Measurements from ENCODE around the gene BBS1. TPM values are rescaled to one million over a fixed set of nuclear protein-coding genes. Genes with fewer than 3 reads are reported as not detected.
A peak's percentile ranks its signal among the peaks of the same experiment; 100 is the strongest.

BBS1 gene
- 11.8 TPM for polyA plus RNA-seq (2012; ENCODE audit: insufficient read length, low read depth)

- TF ChIP-seq REST (IDR thresholded peaks at IDR 0.05; ENCODE audit: insufficient read depth in 1 of 2, low read depth in 2 of 2, low read length in 2 of 2) (peak in 1 of 2 experiments; percentile 72; a peak in 2 of 4 replicates), SIN3A (IDR thresholded peaks at IDR 0.05; ENCODE audit: borderline replicate concordance, insufficient read depth, low read length) (peak; percentile 96; the same call in 1 of the 2 replicates), POLR2AphosphoS5 (IDR thresholded peaks at IDR 0.05; ENCODE audit: low read depth, low read length) (peak; percentile 86), TAF1 (IDR thresholded peaks at IDR 0.05; ENCODE audit: borderline replicate concordance, insufficient read depth, low read length) (peak; percentile 98), FOXP2 (optimal IDR thresholded peaks at IDR 0.05; ENCODE audit: borderline replicate concordance, extremely low read depth, extremely low read length, insufficient read depth) (peak; percentile 92)
Measured at GRCh38 chr11:66510271-66510989, at the start of gene BBS1. BBS1 (plus strand) TSS chr11:66510635; CDS start chr11:66510660, 25 bp downstream.

GRCh38 chr11:66462010-66462409 is 48.4 kb upstream of the BBS1 start:
- TF ChIP-seq TAF1 (IDR thresholded peaks at IDR 0.05; ENCODE audit: borderline replicate concordance, insufficient read depth, low read length) (no peak), POLR2AphosphoS5 (IDR thresholded peaks at IDR 0.05; ENCODE audit: low read depth, low read length) (no peak), FOXP2 (optimal IDR thresholded peaks at IDR 0.05; ENCODE audit: borderline replicate concordance, extremely low read depth, extremely low read length, insufficient read depth) (no peak), SIN3A (IDR thresholded peaks at IDR 0.05; ENCODE audit: borderline replicate concordance, insufficient read depth, low read length) (no peak), REST (IDR thresholded peaks at IDR 0.05; ENCODE audit: insufficient read depth in 1 of 2, low read depth in 2 of 2, low read length in 2 of 2) (no peak)

GRCh38 chr11:66462911-66463310 is 47.5 kb upstream of the BBS1 start:
- no peak for TF ChIP-seq POLR2AphosphoS5 (IDR thresholded peaks at IDR 0.05; ENCODE audit: low read depth, low read length)

- TF ChIP-seq FOXP2 (optimal IDR thresholded peaks at IDR 0.05; ENCODE audit: borderline replicate concordance, extremely low read depth, extremely low read length, insufficient read depth) (no peak), TAF1 (IDR thresholded peaks at IDR 0.05; ENCODE audit: borderline replicate concordance, insufficient read depth, low read length) (no peak), SIN3A (IDR thresholded peaks at IDR 0.05; ENCODE audit: borderline replicate concordance, insufficient read depth, low read length) (no peak)
Measured at GRCh38 chr11:66464916-66465315, 45.5 kb upstream of the BBS1 start.

- TF ChIP-seq REST (IDR thresholded peaks at IDR 0.05; ENCODE audit: insufficient read depth in 1 of 2, low read depth in 2 of 2, low read length in 2 of 2) = no peak
- no peak for TF ChIP-seq POLR2AphosphoS5 (IDR thresholded peaks at IDR 0.05; ENCODE audit: low read depth, low read length)
- TF ChIP-seq FOXP2 (optimal IDR thresholded peaks at IDR 0.05; ENCODE audit: borderline replicate concordance, extremely low read depth, extremely low read length, insufficient read depth) = no peak
- no peak for TF ChIP-seq SIN3A (IDR thresholded peaks at IDR 0.05; ENCODE audit: borderline replicate concordance, insufficient read depth, low read length)
- no peak for TF ChIP-seq TAF1 (IDR thresholded peaks at IDR 0.05; ENCODE audit: borderline replicate concordance, insufficient read depth, low read length)
Measured at GRCh38 chr11:66465373-66466224, 44.8 kb upstream of the BBS1 start.
